ENCODE results near the gene PTDSS2. TPM values are rescaled to one million over a fixed set of nuclear protein-coding genes. Genes with fewer than 3 reads are reported as not detected.

The PTDSS2 gene
- polyA plus RNA-seq, 4 donors, result 9.5 to 20.3 (median 15.4) TPM

DNA sequence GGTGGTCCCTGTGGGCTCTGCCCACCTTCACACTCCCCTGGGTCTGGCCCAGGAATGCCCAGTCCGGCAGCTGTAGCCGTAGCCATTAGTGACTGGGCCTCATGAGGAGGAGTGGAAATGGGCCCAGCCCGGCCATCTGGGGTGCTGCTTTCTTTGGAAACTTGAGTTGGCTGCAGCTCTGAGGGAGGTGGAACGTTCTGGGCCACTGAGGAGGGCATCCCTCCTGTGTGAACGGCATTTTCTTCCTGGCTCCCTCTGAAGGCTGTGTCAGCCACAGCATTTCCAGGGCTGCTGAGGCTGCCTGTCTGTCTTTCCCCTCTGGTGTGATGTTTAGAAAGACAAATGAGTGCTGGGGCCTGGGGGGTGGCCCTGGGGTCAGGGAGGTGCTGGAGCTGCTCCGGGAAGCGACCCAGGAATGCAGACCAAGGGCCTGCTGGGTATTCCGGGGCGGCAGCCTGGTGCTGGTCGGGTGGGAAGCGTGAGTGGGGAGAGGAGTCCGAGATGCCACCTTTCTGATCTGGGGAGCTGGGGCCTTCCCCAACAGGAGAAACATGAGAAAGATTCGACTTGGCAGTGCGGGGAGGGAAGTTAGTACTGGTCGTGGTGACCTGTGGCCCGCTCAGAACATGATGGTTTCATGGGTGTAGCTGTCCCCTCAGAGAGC lies 27.1 kb downstream of the PTDSS2 start:
- FAIRE-seq (no peak), DNase-seq (no peak)
- H3K27ac ChIP-seq (ENCODE audit: low read depth in 1 of 3, low read length in 2 of 3), result no peak overlapping the region
- no peaks in the 10 kb centered on the region for H3K27me3 ChIP-seq (ENCODE audit: control insufficient read depth in 3 of 3, insufficient read depth in 3 of 3, low read length in 3 of 3)
- 82 to 92% (median 91%) methylated on average over 16 of the region's 16 CpGs for WGBS, 3 donors
- H3K36me3 ChIP-seq (ENCODE audit: control insufficient read depth in 3 of 3, insufficient read depth in 2 of 3, low read depth in 1 of 3, low read length in 3 of 3), result peaks cover 0 to 48% (median 0%) of the 10 kb centered on the region in 3 donors
- H3K4me3 ChIP-seq (ENCODE audit: low read depth in 1 of 3, low read length in 3 of 3), result no peak overlapping the region
- peaks cover 0 to 3% of the 10 kb centered on the region in 2 donors for H3K9me3 ChIP-seq (ENCODE audit: control insufficient read depth in 2 of 2, insufficient read depth in 1 of 2, low read depth in 1 of 2, low read length in 1 of 2)
- no peaks in the 10 kb centered on the region for H3K4me1 ChIP-seq (ENCODE audit: control insufficient read depth in 3 of 3, insufficient read depth in 2 of 3, low read depth in 1 of 3, low read length in 2 of 3)

DNA sequence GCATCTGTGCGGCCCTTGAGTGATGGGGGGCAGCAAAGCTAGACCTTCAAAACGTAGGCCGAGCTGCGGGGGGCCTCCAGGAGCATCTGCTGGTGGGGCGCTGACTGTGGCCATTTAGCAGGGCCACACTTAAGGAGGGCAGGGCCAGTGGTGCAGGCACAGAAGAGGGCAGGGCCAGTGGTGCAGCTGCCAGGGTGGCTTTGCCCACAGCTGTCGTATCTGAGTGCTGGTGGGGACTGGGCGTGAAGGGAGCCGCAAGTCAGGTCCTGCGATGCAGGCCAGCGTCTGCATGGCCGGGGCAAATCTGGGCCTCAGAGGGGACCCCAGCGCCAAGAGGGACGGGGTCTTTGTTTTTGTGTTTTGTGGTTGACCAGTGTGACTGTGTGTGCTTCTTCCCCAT lies 29.2 kb downstream of the PTDSS2 start:
- peaks cover 0 to 30% (median 0%) of the 10 kb centered on the region in 3 donors for H3K36me3 ChIP-seq (ENCODE audit: control insufficient read depth in 3 of 3, insufficient read depth in 2 of 3, low read depth in 1 of 3, low read length in 3 of 3)
- H3K27ac ChIP-seq (ENCODE audit: low read depth in 1 of 3, low read length in 2 of 3), result no peak overlapping the region
- no peak overlapping the region for H3K4me3 ChIP-seq (ENCODE audit: low read depth in 1 of 3, low read length in 3 of 3)
- DNase-seq, result no peak
- 92 to 94% (median 92%) methylated on average over 13 of the region's 13 CpGs for WGBS, 3 donors
- peaks cover 0 to 15% of the 10 kb centered on the region in 2 donors for H3K9me3 ChIP-seq (ENCODE audit: control insufficient read depth in 2 of 2, insufficient read depth in 1 of 2, low read depth in 1 of 2, low read length in 1 of 2)
- H3K27me3 ChIP-seq (ENCODE audit: control insufficient read depth in 3 of 3, insufficient read depth in 3 of 3, low read length in 3 of 3), result no peaks in the 10 kb centered on the region
- FAIRE-seq, result no peak
- no peaks in the 10 kb centered on the region for H3K4me1 ChIP-seq (ENCODE audit: control insufficient read depth in 3 of 3, insufficient read depth in 2 of 3, low read depth in 1 of 3, low read length in 2 of 3)

DNA sequence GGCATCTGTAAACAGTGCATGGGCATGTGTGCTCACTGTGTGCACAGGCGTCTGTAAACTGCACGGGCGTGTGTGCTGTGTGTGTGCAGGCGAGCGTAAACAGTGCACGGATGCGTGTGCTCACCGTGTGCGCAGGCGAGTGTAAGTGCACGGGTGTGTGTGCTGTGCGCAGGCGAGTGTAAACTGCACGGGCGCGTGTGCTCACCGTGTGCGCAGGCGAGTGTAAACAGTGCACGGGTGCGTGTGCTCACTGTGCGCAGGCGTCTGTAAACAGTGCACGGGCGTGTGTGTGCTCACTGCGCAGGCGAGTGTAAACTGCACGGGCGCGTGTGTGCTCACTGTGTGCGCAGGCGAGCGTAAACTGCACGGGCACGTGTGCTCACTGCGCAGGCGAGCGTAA lies 34.5 kb downstream of the PTDSS2 start:
- Histone ChIP-seq H3K36me3 (ENCODE audit: control insufficient read depth in 3 of 3, insufficient read depth in 2 of 3, low read depth in 1 of 3, low read length in 3 of 3) (peaks cover 0 to 30% (median 0%) of the 10 kb centered on the region in 3 donors), H3K9me3 (ENCODE audit: control insufficient read depth in 2 of 2, insufficient read depth in 1 of 2, low read depth in 1 of 2, low read length in 1 of 2) (peaks cover 0 to 15% of the 10 kb centered on the region in 2 donors), H3K27ac (ENCODE audit: low read depth in 1 of 3, low read length in 2 of 3) (no peak overlapping the region), H3K27me3 (ENCODE audit: control insufficient read depth in 3 of 3, insufficient read depth in 3 of 3, low read length in 3 of 3) (no peaks in the 10 kb centered on the region), H3K4me3 (ENCODE audit: low read depth in 1 of 3, low read length in 3 of 3) (no peak overlapping the region), H3K4me1 (ENCODE audit: control insufficient read depth in 3 of 3, insufficient read depth in 2 of 3, low read depth in 1 of 3, low read length in 2 of 3) (no peaks in the 10 kb centered on the region)
- DNase-seq (no peak), FAIRE-seq (no peak)
- WGBS, 3 donors, result 97 to 98% (median 97%) methylated on average over 38 of the region's 38 CpGs

DNA sequence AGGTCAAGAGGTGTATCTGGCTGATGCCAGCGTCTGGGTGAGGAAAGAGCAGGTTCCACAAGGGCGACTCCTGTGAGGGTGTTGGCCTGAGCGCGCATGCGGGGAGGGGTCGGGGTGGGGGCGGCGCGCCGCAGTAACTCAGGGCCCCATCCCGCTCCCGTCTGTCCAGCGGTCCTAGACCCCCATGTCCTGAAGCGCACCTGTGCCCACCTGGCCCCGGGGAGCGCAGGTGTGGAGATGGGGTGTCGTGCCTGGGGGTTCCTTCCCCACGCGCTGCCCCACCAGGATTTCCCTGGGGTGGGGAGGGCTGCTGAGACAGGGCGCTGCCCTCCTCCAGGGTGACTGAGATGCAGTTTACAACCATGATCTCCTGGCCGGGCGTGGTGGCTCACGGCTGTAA lies 36.1 kb downstream of the PTDSS2 start:
- no peak for FAIRE-seq
- WGBS, 3 donors, result 88 to 94% (median 90%) methylated on average over 20 to 23 of the region's 23 CpGs
- Histone ChIP-seq H3K36me3 (ENCODE audit: control insufficient read depth in 3 of 3, insufficient read depth in 2 of 3, low read depth in 1 of 3, low read length in 3 of 3) (peaks cover 0 to 42% (median 0%) of the 10 kb centered on the region in 3 donors), H3K9me3 (ENCODE audit: control insufficient read depth in 2 of 2, insufficient read depth in 1 of 2, low read depth in 1 of 2, low read length in 1 of 2) (peaks cover 0 to 15% of the 10 kb centered on the region in 2 donors), H3K4me1 (ENCODE audit: control insufficient read depth in 3 of 3, insufficient read depth in 2 of 3, low read depth in 1 of 3, low read length in 2 of 3) (no peaks in the 10 kb centered on the region), H3K4me3 (ENCODE audit: low read depth in 1 of 3, low read length in 3 of 3) (no peak overlapping the region), H3K27me3 (ENCODE audit: control insufficient read depth in 3 of 3, insufficient read depth in 3 of 3, low read length in 3 of 3) (no peaks in the 10 kb centered on the region), H3K27ac (ENCODE audit: low read depth in 1 of 3, low read length in 2 of 3) (no peak overlapping the region)
- no peak for DNase-seq

DNA sequence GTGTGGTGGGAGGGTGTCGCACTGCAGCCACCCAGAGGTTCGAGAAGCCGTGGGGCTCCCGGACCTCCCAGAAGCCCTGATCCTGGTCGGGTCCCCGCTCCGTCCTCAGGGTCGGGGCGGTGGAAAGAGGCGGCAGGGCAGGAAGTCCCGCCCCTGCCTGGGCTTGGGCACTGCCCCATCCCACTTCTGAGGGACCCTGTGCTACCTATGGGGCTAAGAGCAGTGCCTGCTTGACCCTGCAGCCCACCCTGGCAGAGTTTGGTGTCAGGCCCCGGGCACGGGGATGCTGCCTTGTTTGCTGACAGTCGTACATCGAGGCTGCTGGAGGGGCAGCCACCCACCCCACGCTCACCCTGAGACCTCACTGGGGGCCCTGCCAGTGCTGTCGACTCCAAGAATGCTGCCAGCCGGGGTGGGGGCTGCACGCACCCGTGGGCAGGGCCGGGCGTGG lies 37.5 kb downstream of the PTDSS2 start:
- WGBS, 3 donors, result 75 to 91% (median 89%) methylated on average over 15 to 22 of the region's 22 CpGs
- Histone ChIP-seq H3K4me1 (ENCODE audit: control insufficient read depth in 3 of 3, insufficient read depth in 2 of 3, low read depth in 1 of 3, low read length in 2 of 3) (no peaks in the 10 kb centered on the region), H3K27ac (ENCODE audit: low read depth in 1 of 3, low read length in 2 of 3) (no peak overlapping the region), H3K27me3 (ENCODE audit: control insufficient read depth in 3 of 3, insufficient read depth in 3 of 3, low read length in 3 of 3) (no peaks in the 10 kb centered on the region), H3K36me3 (ENCODE audit: control insufficient read depth in 3 of 3, insufficient read depth in 2 of 3, low read depth in 1 of 3, low read length in 3 of 3) (peaks cover 0 to 50% (median 0%) of the 10 kb centered on the region in 3 donors), H3K4me3 (ENCODE audit: low read depth in 1 of 3, low read length in 3 of 3) (no peak overlapping the region), H3K9me3 (ENCODE audit: control insufficient read depth in 2 of 2, insufficient read depth in 1 of 2, low read depth in 1 of 2, low read length in 1 of 2) (peaks cover 0 to 8% of the 10 kb centered on the region in 2 donors)
- DNase-seq (no peak), FAIRE-seq (no peak)

DNA sequence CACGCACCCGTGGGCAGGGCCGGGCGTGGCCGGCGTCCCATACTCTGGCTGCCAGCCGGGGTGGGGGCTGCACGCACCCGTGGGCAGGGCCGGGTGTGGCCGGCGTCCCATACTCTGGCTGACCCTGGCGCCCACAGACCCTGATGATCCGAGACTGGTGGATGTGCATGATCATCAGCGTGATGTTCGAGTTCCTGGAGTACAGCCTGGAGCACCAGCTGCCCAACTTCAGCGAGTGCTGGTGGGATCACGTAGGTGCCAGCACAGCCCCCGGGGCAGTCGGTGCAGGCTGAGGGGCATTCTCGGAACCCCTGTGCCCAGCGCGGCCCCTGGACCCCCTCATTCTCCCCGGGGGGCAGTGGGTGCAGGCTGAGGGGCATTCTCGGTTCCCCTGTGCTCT lies 38.0 kb downstream of the PTDSS2 start:
- WGBS, 3 donors, result 65 to 84% (median 80%) methylated on average over 15 to 25 of the region's 25 CpGs
- no peak for FAIRE-seq
- H3K36me3 ChIP-seq (ENCODE audit: control insufficient read depth in 3 of 3, insufficient read depth in 2 of 3, low read depth in 1 of 3, low read length in 3 of 3), result peaks cover 0 to 55% (median 0%) of the 10 kb centered on the region in 3 donors
- no peak overlapping the region for H3K4me3 ChIP-seq (ENCODE audit: low read depth in 1 of 3, low read length in 3 of 3)
- no peaks in the 10 kb centered on the region for H3K4me1 ChIP-seq (ENCODE audit: control insufficient read depth in 3 of 3, insufficient read depth in 2 of 3, low read depth in 1 of 3, low read length in 2 of 3)
- H3K9me3 ChIP-seq (ENCODE audit: control insufficient read depth in 2 of 2, insufficient read depth in 1 of 2, low read depth in 1 of 2, low read length in 1 of 2), result peaks cover 0 to 8% of the 10 kb centered on the region in 2 donors
- no peak overlapping the region for H3K27ac ChIP-seq (ENCODE audit: low read depth in 1 of 3, low read length in 2 of 3)
- H3K27me3 ChIP-seq (ENCODE audit: control insufficient read depth in 3 of 3, insufficient read depth in 3 of 3, low read length in 3 of 3), result no peaks in the 10 kb centered on the region
- no peak for DNase-seq

DNA sequence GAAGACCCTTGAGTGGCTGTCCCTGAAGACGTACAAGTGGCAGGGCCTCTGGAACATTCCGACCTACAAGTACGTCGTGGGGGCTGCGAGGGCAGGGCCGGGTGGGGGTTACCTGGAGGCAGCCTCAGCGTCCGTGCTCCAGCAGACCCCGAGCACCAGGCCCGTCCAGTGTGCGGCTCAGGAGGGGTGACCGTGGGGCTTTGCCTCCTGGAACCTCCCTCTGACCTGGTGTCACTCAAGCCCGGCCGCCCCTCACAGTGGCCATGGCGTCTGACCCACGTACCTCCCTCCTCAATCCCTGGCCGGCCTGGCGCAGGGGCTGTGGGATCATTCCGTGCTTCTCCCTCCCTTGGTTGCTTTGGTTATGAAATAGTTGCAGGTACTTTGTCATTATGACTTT lies 38.5 kb downstream of the PTDSS2 start:
- H3K27me3 ChIP-seq (ENCODE audit: control insufficient read depth in 3 of 3, insufficient read depth in 3 of 3, low read length in 3 of 3), result no peaks in the 10 kb centered on the region
- H3K36me3 ChIP-seq (ENCODE audit: control insufficient read depth in 3 of 3, insufficient read depth in 2 of 3, low read depth in 1 of 3, low read length in 3 of 3), result peaks cover 0 to 60% (median 0%) of the 10 kb centered on the region in 3 donors
- FAIRE-seq (no peak), DNase-seq (no peak)
- 95 to 96% (median 96%) methylated on average over 18 to 19 of the region's 19 CpGs for WGBS, 3 donors
- no peak overlapping the region for H3K4me3 ChIP-seq (ENCODE audit: low read depth in 1 of 3, low read length in 3 of 3)
- H3K27ac ChIP-seq (ENCODE audit: low read depth in 1 of 3, low read length in 2 of 3), result no peak overlapping the region
- H3K9me3 ChIP-seq (ENCODE audit: control insufficient read depth in 2 of 2, insufficient read depth in 1 of 2, low read depth in 1 of 2, low read length in 1 of 2), result peaks cover 0 to 6% of the 10 kb centered on the region in 2 donors
- H3K4me1 ChIP-seq (ENCODE audit: control insufficient read depth in 3 of 3, insufficient read depth in 2 of 3, low read depth in 1 of 3, low read length in 2 of 3), result no peaks in the 10 kb centered on the region

DNA sequence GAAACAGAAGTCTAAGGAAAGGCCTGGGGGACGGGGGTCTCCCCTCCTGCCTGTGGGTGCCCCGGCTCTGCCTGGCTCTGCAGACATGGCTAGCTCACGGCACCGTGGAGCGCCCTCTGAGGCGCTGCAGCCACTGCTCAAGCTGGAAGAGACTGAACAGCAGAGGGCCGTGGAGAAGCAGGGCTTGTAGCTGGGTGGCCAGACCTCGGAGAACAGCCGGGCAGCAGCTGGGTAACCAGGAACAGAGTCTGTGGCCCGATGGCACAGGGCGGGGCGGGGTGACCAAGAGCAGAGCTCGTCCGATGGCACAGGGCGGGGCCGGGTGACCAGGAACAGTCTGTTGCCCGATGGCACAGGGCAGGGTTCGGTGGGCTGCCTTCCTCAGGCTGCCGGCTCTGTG lies 38.9 kb downstream of the PTDSS2 start:
- H3K36me3 ChIP-seq (ENCODE audit: control insufficient read depth in 3 of 3, insufficient read depth in 2 of 3, low read depth in 1 of 3, low read length in 3 of 3), result peaks cover 0 to 63% (median 2%) of the 10 kb centered on the region in 3 donors
- 84 to 88% (median 86%) methylated on average over 15 to 19 of the region's 19 CpGs for WGBS, 3 donors
- no peak overlapping the region for H3K4me3 ChIP-seq (ENCODE audit: low read depth in 1 of 3, low read length in 3 of 3)
- no peaks in the 10 kb centered on the region for H3K4me1 ChIP-seq (ENCODE audit: control insufficient read depth in 3 of 3, insufficient read depth in 2 of 3, low read depth in 1 of 3, low read length in 2 of 3)
- peaks cover 0 to 2% of the 10 kb centered on the region in 2 donors for H3K9me3 ChIP-seq (ENCODE audit: control insufficient read depth in 2 of 2, insufficient read depth in 1 of 2, low read depth in 1 of 2, low read length in 1 of 2)
- peak in 1 of 2 donors; percentile 36 for DNase-seq
- no peak overlapping the region for H3K27ac ChIP-seq (ENCODE audit: low read depth in 1 of 3, low read length in 2 of 3)
- FAIRE-seq, result no peak
- no peaks in the 10 kb centered on the region for H3K27me3 ChIP-seq (ENCODE audit: control insufficient read depth in 3 of 3, insufficient read depth in 3 of 3, low read length in 3 of 3)
